ENCODE measurements around the gene WDR45B.
"Not testable (repeated sequence)": the region's sequence is repeated elsewhere in the genome, so short reads cannot be mapped to it uniquely, and the experiment has no call there.

Gene WDR45B

GRCh38 chr17:82582709-82583108, 65.5 kb downstream of the WDR45B start:
- no peak for TF ChIP-seq CSDC2 (CRISPR knock-in tag; IDR thresholded peaks at IDR 0.05)
- TF ChIP-seq ZFP30 (CRISPR knock-in tag; IDR thresholded peaks at IDR 0.05), result no peak
- TF ChIP-seq POU6F1 (CRISPR knock-in tag; IDR thresholded peaks at IDR 0.05; ENCODE audit: borderline replicate concordance, low read depth), result no peak
- TF ChIP-seq ISL1 (CRISPR knock-in tag; IDR thresholded peaks at IDR 0.05), result no peak
- no peak for TF ChIP-seq PPARA (CRISPR knock-in tag; IDR thresholded peaks at IDR 0.05; ENCODE audit: borderline replicate concordance)
- no peak for TF ChIP-seq TSHZ2 (CRISPR knock-in tag; IDR thresholded peaks at IDR 0.05)
- no peak for TF ChIP-seq GLIS3 (CRISPR knock-in tag; IDR thresholded peaks at IDR 0.05)
- no peak for TF ChIP-seq RARB (CRISPR knock-in tag; IDR thresholded peaks at IDR 0.05)
- TF ChIP-seq TCF4 (CRISPR knock-in tag; IDR thresholded peaks at IDR 0.05; ENCODE audit: borderline replicate concordance), result no peak
- no peak for TF ChIP-seq SNAI2 (CRISPR knock-in tag; IDR thresholded peaks at IDR 0.05)
- no peak for TF ChIP-seq ZNF70 (CRISPR knock-in tag; IDR thresholded peaks at IDR 0.05)
- no peak for ATAC-seq

GRCh38 chr17:82582213-82582612, 66.0 kb downstream of the WDR45B start:
- no peak for TF ChIP-seq ZNF8 (CRISPR knock-in tag; IDR thresholded peaks at IDR 0.05)
- TF ChIP-seq ZNF565 (CRISPR knock-in tag; conservative IDR thresholded peaks at IDR 0.05; ENCODE audit: low read depth), result no peak
- no peak for TF ChIP-seq ISL1 (CRISPR knock-in tag; IDR thresholded peaks at IDR 0.05)
- TF ChIP-seq TCF4 (CRISPR knock-in tag; IDR thresholded peaks at IDR 0.05; ENCODE audit: borderline replicate concordance), result no peak
- no peak for TF ChIP-seq CSDC2 (CRISPR knock-in tag; IDR thresholded peaks at IDR 0.05)
- TF ChIP-seq ZFP3 (CRISPR knock-in tag; IDR thresholded peaks at IDR 0.05), result no peak
- TF ChIP-seq CREB5 (CRISPR knock-in tag; IDR thresholded peaks at IDR 0.05; ENCODE audit: low read depth), result no peak
- no peak for TF ChIP-seq PATZ1 (CRISPR knock-in tag; IDR thresholded peaks at IDR 0.05; ENCODE audit: borderline replicate concordance)
- no peak for TF ChIP-seq BACH2 (CRISPR knock-in tag; IDR thresholded peaks at IDR 0.05; ENCODE audit: borderline replicate concordance)
- TF ChIP-seq ARNTL (CRISPR knock-in tag; IDR thresholded peaks at IDR 0.05; ENCODE audit: borderline replicate concordance, low read depth), result no peak
- no peak for TF ChIP-seq RARB (CRISPR knock-in tag; IDR thresholded peaks at IDR 0.05)
- no peak for TF ChIP-seq ZC3H10 (CRISPR knock-in tag; IDR thresholded peaks at IDR 0.05)
- TF ChIP-seq ZFP30 (CRISPR knock-in tag; IDR thresholded peaks at IDR 0.05), result no peak
- no peak for TF ChIP-seq TSHZ2 (CRISPR knock-in tag; IDR thresholded peaks at IDR 0.05)
- no peak for TF ChIP-seq POU6F1 (CRISPR knock-in tag; IDR thresholded peaks at IDR 0.05; ENCODE audit: borderline replicate concordance, low read depth)
- TF ChIP-seq GLIS3 (CRISPR knock-in tag; IDR thresholded peaks at IDR 0.05), result no peak
- no peak for TF ChIP-seq CSRNP3 (CRISPR knock-in tag; IDR thresholded peaks at IDR 0.05)
- TF ChIP-seq SNAI2 (CRISPR knock-in tag; IDR thresholded peaks at IDR 0.05), result no peak
- no peak for TF ChIP-seq ZNF70 (CRISPR knock-in tag; IDR thresholded peaks at IDR 0.05)
- TF ChIP-seq PPARA (CRISPR knock-in tag; IDR thresholded peaks at IDR 0.05; ENCODE audit: borderline replicate concordance), result no peak
- ATAC-seq, result no peak

GRCh38 chr17:82579969-82580368, 68.3 kb downstream of the WDR45B start:
- not testable (repeated sequence) for ATAC-seq
